HG03108 (cell line): ENCODE data around the gene MRGPRX3.

Experiments
- ATAC-seq: cut with Tn5 transposase; IDR thresholded peaks from one replicate; pipeline ENCODE4 v1.9.1; 2021; ENCODE audit warnings: moderate library complexity; ENCODE audit not compliant: unreplicated experiment

Gene MRGPRX3

DNA sequence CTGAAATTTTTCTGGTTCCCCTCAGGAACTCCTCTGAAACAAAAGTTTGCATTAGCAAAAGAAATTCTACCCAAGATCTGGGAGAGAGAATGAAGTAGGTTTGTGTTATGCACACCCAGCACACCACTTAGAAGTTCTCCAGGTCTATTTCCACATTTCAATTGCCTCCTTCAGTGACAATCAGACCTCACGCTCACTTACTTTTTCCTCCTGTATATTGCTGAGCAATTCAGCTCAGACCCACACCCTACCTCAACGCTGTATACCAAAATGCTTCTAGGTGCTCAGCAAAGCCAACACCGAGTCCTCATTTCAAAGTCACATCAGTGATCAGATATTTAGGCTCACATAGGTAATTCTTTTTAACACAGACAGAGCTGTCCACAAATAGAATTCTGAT is 19.2 kb downstream of the MRGPRX3 start:
- ATAC-seq, result no peak

GRCh38 chr11:18168372-18168771 is 36.0 kb downstream of the MRGPRX3 start:
- ATAC-seq, result no peak

DNA sequence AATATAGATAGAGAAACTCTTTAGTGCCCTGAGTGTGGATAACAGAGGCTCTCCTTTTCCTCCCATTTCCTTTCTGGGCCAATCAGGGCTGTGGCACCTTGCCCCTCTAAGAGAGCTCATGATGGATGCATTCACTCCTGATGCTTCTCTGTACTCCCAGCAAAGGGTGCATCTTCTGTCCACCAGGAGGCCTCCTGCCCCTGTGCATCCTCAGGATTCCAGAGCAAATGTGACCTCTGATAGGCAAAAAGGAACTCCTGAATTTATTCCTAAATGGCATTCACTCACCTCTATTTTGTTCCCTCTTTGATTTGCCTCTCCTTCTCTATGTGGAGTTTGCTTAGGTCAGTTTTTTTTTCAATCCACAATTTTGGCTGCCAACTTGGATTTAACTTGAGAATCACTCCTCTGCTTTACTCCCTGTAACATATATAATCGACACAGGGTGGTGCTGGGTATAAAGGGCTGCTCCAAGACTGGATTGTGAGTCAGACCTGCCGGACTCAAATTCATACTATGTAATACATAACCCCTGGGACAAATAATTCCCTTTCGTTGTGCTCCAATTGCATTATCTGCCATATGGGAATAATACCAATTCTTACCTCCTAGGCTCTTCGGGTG is 39.1 kb downstream of the MRGPRX3 start:
- peak; percentile 52 for ATAC-seq

- no peak for ATAC-seq
These were observed 40.3 kb downstream of the MRGPRX3 start, which contains the start of gene MRGPRX4 for GRCh38 chr11:18172666-18173065. MRGPRX4 (plus strand) TSS chr11:18172837; CDS start chr11:18173257, 420 bp downstream.

DNA sequence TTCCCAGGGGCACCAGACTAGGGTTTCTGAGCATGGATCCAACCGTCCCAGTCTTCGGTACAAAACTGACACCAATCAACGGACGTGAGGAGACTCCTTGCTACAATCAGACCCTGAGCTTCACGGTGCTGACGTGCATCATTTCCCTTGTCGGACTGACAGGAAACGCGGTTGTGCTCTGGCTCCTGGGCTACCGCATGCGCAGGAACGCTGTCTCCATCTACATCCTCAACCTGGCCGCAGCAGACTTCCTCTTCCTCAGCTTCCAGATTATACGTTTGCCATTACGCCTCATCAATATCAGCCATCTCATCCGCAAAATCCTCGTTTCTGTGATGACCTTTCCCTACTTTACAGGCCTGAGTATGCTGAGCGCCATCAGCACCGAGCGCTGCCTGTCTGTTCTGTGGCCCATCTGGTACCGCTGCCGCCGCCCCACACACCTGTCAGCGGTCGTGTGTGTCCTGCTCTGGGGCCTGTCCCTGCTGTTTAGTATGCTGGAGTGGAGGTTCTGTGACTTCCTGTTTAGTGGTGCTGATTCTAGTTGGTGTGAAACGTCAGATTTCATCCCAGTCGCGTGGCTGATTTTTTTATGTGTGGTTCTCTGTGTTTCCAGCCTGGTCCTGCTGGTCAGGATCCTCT is 41.0 kb downstream of the MRGPRX3 start:
- ATAC-seq, result no peak
